ENCODE measurements around the gene CEP131. TPM values are rescaled to one million over a fixed set of nuclear protein-coding genes. Genes with fewer than 3 reads are reported as not detected.

Gene CEP131
- total and polyA plus RNA-seq, 2 of the 8 experiments (the other 6 are each of a cell fraction or from before 2014, with no cell fraction given): 5.9 to 23.2 TPM

DNA sequence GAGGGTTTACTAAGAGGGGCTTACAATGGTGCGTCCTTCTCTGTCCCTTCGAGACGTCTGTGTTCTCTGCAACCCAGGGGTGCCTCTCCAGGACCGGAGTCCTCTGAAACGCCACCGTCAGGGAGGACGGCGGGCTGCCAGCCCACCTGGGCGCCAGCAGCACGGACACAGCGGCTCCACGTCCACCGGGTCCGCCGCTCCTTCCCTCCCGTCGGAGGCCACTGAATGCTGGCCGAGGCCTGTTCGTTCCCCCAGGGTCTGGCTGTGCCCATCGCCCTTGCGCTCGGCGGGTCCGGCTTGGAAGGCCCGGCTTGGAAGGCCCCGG, 15.7 kb upstream of the CEP131 start:
- Histone ChIP-seq H4K91ac (replicated peaks; ENCODE audit: insufficient read length, low read length) (no peak overlapping the region), H3K14ac (ENCODE audit: insufficient read length) (no peak overlapping the region), H2AFZ (ENCODE audit: low read length) (no peak overlapping the region), H3K23me2 (ENCODE audit: low read depth, low read length) (peaks cover 8% of the 10 kb centered on the region; the same call in 1 of the 2 replicates), H2BK20ac (ENCODE audit: low read length) (no peak overlapping the region), H3K79me2 (ENCODE audit: control insufficient read depth in 1 of 2, insufficient read depth in 2 of 2, low read length in 2 of 2) (peaks cover 0 to 23% of the 10 kb centered on the region in 2 experiments; a peak in 2 of 4 replicates), H3K36me3 (ENCODE audit: control insufficient read depth in 2 of 4, insufficient read depth in 4 of 4, low read length in 3 of 4) (no peaks in the 10 kb centered on the region; a peak in 1 of 8 replicates), H3K4me2 (ENCODE audit: insufficient read depth in 1 of 2, low read depth in 2 of 2, low read length in 2 of 2) (peak overlapping the region; percentile 76 to 93), H4K8ac (ENCODE audit: extremely low read depth, insufficient read depth, low read length) (peak overlapping the region; percentile 77), H2AK5ac (ENCODE audit: low read depth, low read length) (no peak overlapping the region), H4K20me1 (replicated peaks in 1 of 2; ENCODE audit: control insufficient read depth in 1 of 2, insufficient read depth in 2 of 2, low read length in 2 of 2) (peaks cover 14 to 24% of the 10 kb centered on the region in 2 experiments), H3K79me1 (ENCODE audit: low read depth, low read length) (peaks cover 9% of the 10 kb centered on the region), H3K4me1 (replicated peaks in 1 of 4; ENCODE audit: control insufficient read depth in 3 of 4, insufficient read depth in 4 of 4, low read length in 3 of 4) (peaks cover 0 to 12% (median 9%) of the 10 kb centered on the region in 4 experiments; a peak in 5 of 7 replicates), H3K56ac (replicated peaks; ENCODE audit: insufficient read length, low read depth, low read length) (no peak overlapping the region), H3K18ac (ENCODE audit: extremely low read depth, low read length) (no peak overlapping the region), H2BK12ac (ENCODE audit: low read depth, low read length) (no peak overlapping the region), H3K9me3 (ENCODE audit: insufficient read depth in 2 of 2, low read depth in 1 of 2, low read length in 1 of 2) (no peaks in the 10 kb centered on the region), H3K27ac (ENCODE audit: low read depth, low read length) (0 out of 2 replicates have a peak overlapping the region, but pooled peaks have one; percentile 37), H2BK120ac (replicated peaks; ENCODE audit: low read depth, low read length) (no peak overlapping the region), H3K4ac (replicated peaks; ENCODE audit: insufficient read length, low read depth, low read length) (no peak overlapping the region), H4K5ac (ENCODE audit: insufficient read length, low read depth, low read length) (no peak overlapping the region), H3K23ac (ENCODE audit: insufficient read length) (no peak overlapping the region), H2BK15ac (ENCODE audit: low read length) (no peak overlapping the region), H3K27me3 (replicated peaks in 1 of 4; ENCODE audit: control insufficient read depth in 3 of 4, extremely low read depth in 1 of 4, insufficient read depth in 3 of 4, low read length in 3 of 4) (no peaks in the 10 kb centered on the region), H3K9ac (replicated peaks in 1 of 4; ENCODE audit: extremely low read depth in 1 of 4, low read depth in 3 of 4, low read length in 3 of 4) (peak overlapping the region; percentile 45 to 81 (median 56)), H2BK5ac (ENCODE audit: low read depth, low read length) (no peak overlapping the region), H3K4me3 (ENCODE audit: extremely low read depth in 1 of 4, insufficient read depth in 2 of 4, low read depth in 3 of 4, low read length in 4 of 4) (peak overlapping the region; percentile 71 to 95 (median 82))
- FAIRE-seq: no peak
- no peak for DNase-seq (ENCODE audit: low read depth in 1 of 2, low spot score in 2 of 2)
- no peak for TF ChIP-seq MAFK (IDR thresholded peaks at IDR 0.05; ENCODE audit: low read depth, low read length)
- no peak for TF ChIP-seq BACH1 (IDR thresholded peaks at IDR 0.05; ENCODE audit: low read length)
- no peak for TF ChIP-seq PHF8 (conservative IDR thresholded peaks at IDR 0.05; ENCODE audit: low read depth, low read length)
- no peak for TF ChIP-seq SP2 (IDR thresholded peaks at IDR 0.05; ENCODE audit: low read length)
- TF ChIP-seq RXRA (IDR thresholded peaks at IDR 0.05; ENCODE audit: insufficient read depth, low read depth, low read length): no peak
- no peak for TF ChIP-seq SIX5 (IDR thresholded peaks at IDR 0.05; ENCODE audit: low read depth, low read length)
- no peak for TF ChIP-seq YY1 (IDR thresholded peaks at IDR 0.05; ENCODE audit: low read depth, low read length)
- TF ChIP-seq, protein P1, sequence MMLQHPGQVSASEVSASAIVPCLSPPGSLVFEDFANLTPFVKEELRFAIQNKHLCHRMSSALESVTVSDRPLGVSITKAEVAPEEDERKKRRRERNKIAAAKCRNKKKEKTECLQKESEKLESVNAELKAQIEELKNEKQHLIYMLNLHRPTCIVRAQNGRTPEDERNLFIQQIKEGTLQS (IDR thresholded peaks at IDR 0.05; ENCODE audit: insufficient read depth, low read depth, low read length): no peak
- no peak for TF ChIP-seq ASH2L (IDR thresholded peaks at IDR 0.05; ENCODE audit: low read length)
- no peak for TF ChIP-seq CBX8 (IDR thresholded peaks at IDR 0.05; ENCODE audit: borderline replicate concordance, low read depth, low read length)
- TF ChIP-seq ZNF274 (IDR thresholded peaks at IDR 0.05; ENCODE audit: borderline replicate concordance, extremely low read depth, low read length): no peak
- no peak for TF ChIP-seq EP300 (IDR thresholded peaks at IDR 0.05; ENCODE audit: borderline replicate concordance in 1 of 2, low read depth in 2 of 2, low read length in 2 of 2)
- TF ChIP-seq BCL11A (IDR thresholded peaks at IDR 0.05; ENCODE audit: low read depth in 2 of 2, low read length in 2 of 2): no peak
- ChIA-PET CTCF (ENCODE audit: partially characterized antibody) (interaction anchor here (0.6 to 2.8 kb wide), 11 partner anchors 8 to 251 kb away, joined by 3 to 11 read pairs (median 3); no protein-coding TSS in a partner anchor), POLR2A (ENCODE audit: partially characterized antibody) (interaction anchor here (0.6 to 3.3 kb wide), 23 partner anchors 8 to 292 kb away, joined by 3 to 18 read pairs (median 4); partner anchors contain the start of gene CEP131)
- WGBS, 2 experiments (ENCODE audit: extremely low coverage in 1 of 2, insufficient coverage in 1 of 2, insufficient read length in 1 of 2, insufficient replicate concordance in 2 of 2, low coverage in 1 of 2, low lambda C conversion rate in 2 of 2, missing lambda C conversion rate in 1 of 2): 2% methylated on average over 24 of the region's 26 CpGs; no CpG with 5 or more reads in 1 of the 2 experiments

All from H1 (cell line).